Activated T-cell treated with anti-CD3 and anti-CD28 coated beads, Interleukin-2, amount 50 U/mL, for 72 hours (primary cell): ENCODE results near the gene ECE1. TPM values are rescaled to one million over a fixed set of nuclear protein-coding genes. Genes with fewer than 3 reads are reported as not detected.
"Not testable (repeated sequence)": the region's sequence is repeated elsewhere in the genome, so short reads cannot be mapped to it uniquely, and the experiment has no call there.

ENCODE experiments used
- ATAC-seq, 2 donors: fragments of 150-1000 bp; cut with Tn5 transposase; replicated peaks in 1 of 2; 2 replicates each; pipeline ENCODE4 v1.10.0; 2021; ENCODE audit warnings: moderate library complexity in 2 of 2, mild to moderate bottlenecking in 1 of 2
- DNase-seq, 2 donors: peaks; one replicate each; pipeline ENCODE4 v3.0.0; 2021 to 2022; ENCODE audit warnings: mixed read lengths in 1 of 2
- H3K27ac Mint-ChIP-seq: one replicate; pipeline ENCODE4 v1.8.0; 2022; ENCODE audit warnings: mild to moderate bottlenecking, moderate library complexity, mixed read lengths
- H3K27me3 Mint-ChIP-seq: one replicate; pipeline ENCODE4 v1.8.0; 2022; ENCODE audit warnings: low read depth, mixed read lengths
- H3K36me3 Mint-ChIP-seq, 2 donors: one replicate each; pipeline ENCODE4 v1.8.0; 2022; ENCODE audit warnings: mixed read lengths in 2 of 2, mild to moderate bottlenecking in 1 of 2; ENCODE audit not compliant: insufficient read depth in 2 of 2
- H3K4me1 Mint-ChIP-seq: one replicate; pipeline ENCODE4 v1.8.0; 2022; ENCODE audit warnings: low read depth, mixed read lengths
- H3K4me3 Mint-ChIP-seq, 2 donors: one replicate each; pipeline ENCODE4 v1.8.0; 2022; ENCODE audit warnings: mild to moderate bottlenecking in 2 of 2, mixed read lengths in 2 of 2, moderate library complexity in 2 of 2
- H3K9me3 Mint-ChIP-seq, 2 donors: one replicate each; pipeline ENCODE4 v1.8.0; 2022; ENCODE audit warnings: mixed read lengths in 2 of 2
- total RNA-seq, 2 donors: library from RNA; stranded (reverse); gene quantifications; one replicate each; pipeline ENCODE4 v1.2.3, GENCODE V29; 2022

ECE1 gene
- total RNA-seq, 2 donors from 2014 or later, result 159 to 193 TPM

GRCh38 chr1:21291184-21291583 is 921 bp upstream of the ECE1 start:
- no peaks in the 10 kb centered on the region for H3K27me3 Mint-ChIP-seq
- H3K36me3 Mint-ChIP-seq, result peaks cover 2 to 13% of the 10 kb centered on the region in 2 donors
- ATAC-seq, result no peak
- H3K4me1 Mint-ChIP-seq, result peaks cover 80% of the 10 kb centered on the region
- H3K9me3 Mint-ChIP-seq, result no peaks in the 10 kb centered on the region
- H3K4me3 Mint-ChIP-seq, result peak overlapping the region; percentile 90 to 92
- H3K27ac Mint-ChIP-seq, result peak overlapping the region; percentile 67
- DNase-seq, result no peak

GRCh38 chr1:21290546-21290944 is 282 bp upstream of the ECE1 start:
- no peak for ATAC-seq
- peak in 1 of 2 donors; percentile 26 for DNase-seq
- no peaks in the 10 kb centered on the region for H3K9me3 Mint-ChIP-seq
- peaks cover 74% of the 10 kb centered on the region for H3K4me1 Mint-ChIP-seq
- H3K36me3 Mint-ChIP-seq, result peaks cover 2 to 13% of the 10 kb centered on the region in 2 donors
- H3K27me3 Mint-ChIP-seq, result no peaks in the 10 kb centered on the region
- H3K27ac Mint-ChIP-seq, result peak overlapping the region; percentile 67
- H3K4me3 Mint-ChIP-seq, result peak overlapping the region; percentile 90 to 92

GRCh38 chr1:21289127-21289526 is 1.1 kb downstream of the ECE1 start:
- H3K27me3 Mint-ChIP-seq, result no peaks in the 10 kb centered on the region
- ATAC-seq, result no peak
- H3K36me3 Mint-ChIP-seq, result peaks cover 4 to 15% of the 10 kb centered on the region in 2 donors
- no peaks in the 10 kb centered on the region for H3K9me3 Mint-ChIP-seq
- peaks cover 66% of the 10 kb centered on the region for H3K4me1 Mint-ChIP-seq
- DNase-seq, result no peak
- peak overlapping the region; percentile 90 to 91 for H3K4me3 Mint-ChIP-seq
- no peak overlapping the region for H3K27ac Mint-ChIP-seq

- Mint-ChIP-seq H3K4me1 (peaks cover 60% of the 10 kb centered on the region), H3K9me3 (no peaks in the 10 kb centered on the region), H3K27me3 (no peaks in the 10 kb centered on the region), H3K36me3 (peaks cover 6 to 20% of the 10 kb centered on the region in 2 donors), H3K4me3 (peak overlapping the region in 1 of 2 donors; percentile 90), H3K27ac (peak overlapping the region; percentile 18)
- DNase-seq, result no peak
- no peak for ATAC-seq
Measured at GRCh38 chr1:21287905-21288514, 2.3 kb downstream of the ECE1 start.

GRCh38 chr1:21285386-21285785 is 4.9 kb downstream of the ECE1 start:
- Mint-ChIP-seq H3K36me3 (peaks cover 7 to 24% of the 10 kb centered on the region in 2 donors), H3K27ac (peak overlapping the region; percentile 50), H3K4me1 (peaks cover 56% of the 10 kb centered on the region)
- not testable (repeated sequence) for ATAC-seq, H3K4me3 Mint-ChIP-seq, H3K9me3 Mint-ChIP-seq, H3K27me3 Mint-ChIP-seq, DNase-seq

GRCh38 chr1:21285055-21285372 is 5.2 kb downstream of the ECE1 start:
- no peaks in the 10 kb centered on the region for H3K27me3 Mint-ChIP-seq
- peak overlapping the region; percentile 50 for H3K27ac Mint-ChIP-seq
- ATAC-seq (no peak), DNase-seq (no peak)
- peaks cover 59% of the 10 kb centered on the region for H3K4me1 Mint-ChIP-seq
- no peak overlapping the region for H3K4me3 Mint-ChIP-seq
- H3K9me3 Mint-ChIP-seq, result no peaks in the 10 kb centered on the region
- peaks cover 7 to 25% of the 10 kb centered on the region in 2 donors for H3K36me3 Mint-ChIP-seq

GRCh38 chr1:21284206-21285054 is 5.8 kb downstream of the ECE1 start:
- peaks cover 62% of the 10 kb centered on the region for H3K4me1 Mint-ChIP-seq
- H3K4me3 Mint-ChIP-seq, result peak overlapping the region in 1 of 2 donors; percentile 35
- DNase-seq, result no peak

GRCh38 chr1:21283524-21283923 is 6.7 kb downstream of the ECE1 start:
- H3K27ac Mint-ChIP-seq, result peak overlapping the region; percentile 79
- no peak overlapping the region for H3K4me3 Mint-ChIP-seq
- no peak for ATAC-seq
- H3K4me1 Mint-ChIP-seq, result peaks cover 53% of the 10 kb centered on the region
- peaks cover 7 to 26% of the 10 kb centered on the region in 2 donors for H3K36me3 Mint-ChIP-seq
- no peak for DNase-seq
- H3K9me3 Mint-ChIP-seq, result no peaks in the 10 kb centered on the region
- H3K27me3 Mint-ChIP-seq, result no peaks in the 10 kb centered on the region

More at GRCh38 chr1:21284206-21285054, 5.8 kb downstream of the ECE1 start:
- H3K27ac Mint-ChIP-seq, result peak overlapping the region; percentile 43
- H3K36me3 Mint-ChIP-seq, result peaks cover 7 to 25% of the 10 kb centered on the region in 2 donors
- no peaks in the 10 kb centered on the region for H3K27me3 Mint-ChIP-seq
- ATAC-seq, result no peak
- H3K9me3 Mint-ChIP-seq, result no peaks in the 10 kb centered on the region

- Mint-ChIP-seq H3K4me1 (peaks cover 50% of the 10 kb centered on the region), H3K36me3 (peaks cover 7 to 22% of the 10 kb centered on the region in 2 donors), H3K27ac (peak overlapping the region; percentile 86)
- not testable (repeated sequence) for DNase-seq, ATAC-seq, H3K9me3 Mint-ChIP-seq, H3K27me3 Mint-ChIP-seq, H3K4me3 Mint-ChIP-seq
Measured at GRCh38 chr1:21282020-21282419, 8.2 kb downstream of the ECE1 start.

GRCh38 chr1:21280482-21280881 is 9.8 kb downstream of the ECE1 start:
- H3K36me3 Mint-ChIP-seq, result peaks cover 7 to 21% of the 10 kb centered on the region in 2 donors
- no peak for DNase-seq
- H3K27me3 Mint-ChIP-seq, result no peaks in the 10 kb centered on the region
- peak overlapping the region; percentile 54 to 70 for H3K4me3 Mint-ChIP-seq
- H3K4me1 Mint-ChIP-seq, result peaks cover 55% of the 10 kb centered on the region
- peak overlapping the region; percentile 86 for H3K27ac Mint-ChIP-seq
- H3K9me3 Mint-ChIP-seq, result no peaks in the 10 kb centered on the region
- ATAC-seq, result peak in 1 of 2 donors; percentile 39

- DNase-seq (no peak), ATAC-seq (peak in 1 of 2 donors; percentile 29)
Measured at GRCh38 chr1:21280011-21280471, 10.2 kb downstream of the ECE1 start.

GRCh38 chr1:21278860-21279845 is 11.1 kb downstream of the ECE1 start:
- Mint-ChIP-seq H3K4me3 (peak overlapping the region; percentile 54 to 70), H3K9me3 (no peaks in the 10 kb centered on the region), H3K36me3 (peaks cover 5 to 25% of the 10 kb centered on the region in 2 donors), H3K27me3 (no peaks in the 10 kb centered on the region), H3K4me1 (peaks cover 58% of the 10 kb centered on the region), H3K27ac (peak overlapping the region; percentile 86)
- ATAC-seq (peak in 1 of 2 donors; percentile 41), DNase-seq (no peak)

More at GRCh38 chr1:21280011-21280471, 10.2 kb downstream of the ECE1 start:
- peaks cover 56% of the 10 kb centered on the region for H3K4me1 Mint-ChIP-seq
- no peaks in the 10 kb centered on the region for H3K27me3 Mint-ChIP-seq
- peak overlapping the region; percentile 86 for H3K27ac Mint-ChIP-seq
- H3K36me3 Mint-ChIP-seq, result peaks cover 7 to 21% of the 10 kb centered on the region in 2 donors
- H3K9me3 Mint-ChIP-seq, result no peaks in the 10 kb centered on the region
- H3K4me3 Mint-ChIP-seq, result peak overlapping the region; percentile 54 to 70
